ENCODE measurements around the gene PKP4.

Gene PKP4

DNA sequence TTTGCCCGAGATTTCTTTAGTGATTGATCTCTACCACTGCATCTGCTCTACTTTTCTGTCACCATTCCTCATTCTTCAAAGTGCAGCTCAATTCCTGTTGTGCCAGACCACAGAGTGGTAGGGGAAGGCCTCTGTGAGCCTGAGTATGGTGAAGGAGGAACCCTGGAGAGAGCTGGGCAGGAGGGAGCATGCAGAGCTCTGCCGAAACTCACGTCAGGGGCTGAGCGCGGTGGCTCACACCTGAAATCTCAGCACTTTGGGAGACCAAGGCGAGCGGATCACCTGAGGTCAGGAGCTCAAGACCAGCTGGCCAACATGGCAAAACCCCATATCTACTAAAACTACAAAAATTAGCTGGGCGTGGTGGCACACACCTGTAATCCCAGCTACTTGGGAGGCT is 54.1 kb downstream of the PKP4 start:
- Histone ChIP-seq H3K9ac (no peak overlapping the region), H3K4me1 (ENCODE audit: low read depth, poor library complexity, severe bottlenecking) (peaks cover 9% of the 10 kb centered on the region), H3K27ac (no peak overlapping the region), H2AFZ (ENCODE audit: low read depth) (no peak overlapping the region), H3K36me3 (ENCODE audit: insufficient read depth) (no peaks in the 10 kb centered on the region), H3K4me2 (no peak overlapping the region), H3K4me3 (IDR thresholded peaks at IDR 0.05; ENCODE audit: insufficient read depth, low read depth, low read length) (no peak overlapping the region), H3K79me2 (ENCODE audit: insufficient read depth, low read depth) (peaks cover 60% of the 10 kb centered on the region; the same call in 1 of the 2 replicates), H4K20me1 (ENCODE audit: insufficient read depth) (0 out of 2 replicates have a peak, but pooled peaks cover 6% of the 10 kb centered on the region), H3K27me3 (ENCODE audit: insufficient read depth, low read depth) (no peaks in the 10 kb centered on the region)
- no peak for TF ChIP-seq CTCF (conservative IDR thresholded peaks at IDR 0.05; ENCODE audit: low read depth, low read length)

- no peak overlapping the region for H3K4me3 ChIP-seq (IDR thresholded peaks at IDR 0.05; ENCODE audit: insufficient read depth, low read depth, low read length)
- H3K79me2 ChIP-seq (ENCODE audit: insufficient read depth, low read depth): peaks cover 52% of the 10 kb centered on the region; the same call in 1 of the 2 replicates
- H3K4me1 ChIP-seq (ENCODE audit: low read depth, poor library complexity, severe bottlenecking): peaks cover 9% of the 10 kb centered on the region
- no peak for TF ChIP-seq CTCF (conservative IDR thresholded peaks at IDR 0.05; ENCODE audit: low read depth, low read length)
- no peak overlapping the region for H3K4me2 ChIP-seq
- H3K27ac ChIP-seq: no peak overlapping the region
- no peaks in the 10 kb centered on the region for H3K36me3 ChIP-seq (ENCODE audit: insufficient read depth)
- no peaks in the 10 kb centered on the region for H3K27me3 ChIP-seq (ENCODE audit: insufficient read depth, low read depth)
- 0 out of 2 replicates have a peak, but pooled peaks cover 6% of the 10 kb centered on the region for H4K20me1 ChIP-seq (ENCODE audit: insufficient read depth)
- H2AFZ ChIP-seq (ENCODE audit: low read depth): no peak overlapping the region
- H3K9ac ChIP-seq: no peak overlapping the region
Measured at GRCh38 chr2:158511706-158512105, 55.0 kb downstream of the PKP4 start.

DNA sequence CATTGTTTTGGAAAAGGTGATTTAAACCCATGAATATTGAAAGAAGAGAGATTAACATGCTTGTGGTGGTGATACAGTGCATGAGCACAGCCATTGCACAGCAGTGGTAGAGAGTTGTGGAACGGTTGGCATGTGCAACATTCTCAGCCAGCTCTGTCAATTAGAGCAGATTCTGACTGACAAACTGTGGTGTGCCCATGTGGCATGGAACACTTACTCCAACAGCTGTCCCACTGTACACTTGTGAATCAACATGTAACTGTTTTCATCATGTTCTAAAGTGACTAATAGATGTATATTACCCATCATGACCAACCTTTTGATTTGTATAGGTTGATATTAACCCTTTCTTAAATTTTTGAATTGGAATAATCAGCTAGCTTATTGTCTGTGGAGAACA is 55.6 kb downstream of the PKP4 start:
- H3K27me3 ChIP-seq (ENCODE audit: insufficient read depth, low read depth): no peaks in the 10 kb centered on the region
- H3K9ac ChIP-seq: no peak overlapping the region
- H3K36me3 ChIP-seq (ENCODE audit: insufficient read depth): no peaks in the 10 kb centered on the region
- TF ChIP-seq CTCF (conservative IDR thresholded peaks at IDR 0.05; ENCODE audit: low read depth, low read length): no peak
- H3K4me1 ChIP-seq (ENCODE audit: low read depth, poor library complexity, severe bottlenecking): peaks cover 9% of the 10 kb centered on the region
- H3K27ac ChIP-seq: no peak overlapping the region
- peaks cover 46% of the 10 kb centered on the region; the same call in 1 of the 2 replicates for H3K79me2 ChIP-seq (ENCODE audit: insufficient read depth, low read depth)
- H3K4me2 ChIP-seq: no peak overlapping the region
- no peak overlapping the region for H2AFZ ChIP-seq (ENCODE audit: low read depth)
- no peak overlapping the region for H3K4me3 ChIP-seq (IDR thresholded peaks at IDR 0.05; ENCODE audit: insufficient read depth, low read depth, low read length)
- 0 out of 2 replicates have a peak, but pooled peaks cover 6% of the 10 kb centered on the region for H4K20me1 ChIP-seq (ENCODE audit: insufficient read depth)

- H3K4me3 ChIP-seq (IDR thresholded peaks at IDR 0.05; ENCODE audit: insufficient read depth, low read depth, low read length): no peak overlapping the region
- H2AFZ ChIP-seq (ENCODE audit: low read depth): no peak overlapping the region
- H3K36me3 ChIP-seq (ENCODE audit: insufficient read depth): no peaks in the 10 kb centered on the region
- H3K27ac ChIP-seq: no peak overlapping the region
- H3K79me2 ChIP-seq (ENCODE audit: insufficient read depth, low read depth): peaks cover 35% of the 10 kb centered on the region; the same call in 1 of the 2 replicates
- H4K20me1 ChIP-seq (ENCODE audit: insufficient read depth): peaks cover 6% of the 10 kb centered on the region; the same call in 1 of the 2 replicates
- no peak overlapping the region for H3K9ac ChIP-seq
- H3K27me3 ChIP-seq (ENCODE audit: insufficient read depth, low read depth): no peaks in the 10 kb centered on the region
- no peak for TF ChIP-seq CTCF (conservative IDR thresholded peaks at IDR 0.05; ENCODE audit: low read depth, low read length)
- no peak overlapping the region for H3K4me2 ChIP-seq
- peaks cover 9% of the 10 kb centered on the region for H3K4me1 ChIP-seq (ENCODE audit: low read depth, poor library complexity, severe bottlenecking)
Measured at GRCh38 chr2:158513841-158514240, 57.1 kb downstream of the PKP4 start.
